Fibroblast of mammary gland (primary cell): ENCODE data around the gene ACKR3.

Source experiments
- DNase-seq: peaks from one replicate; pipeline ENCODE4 v3.0.0-alpha.2; 2010; ENCODE audit warnings: low read depth
- H3K4me3 ChIP-seq: 2 replicates; pipeline ENCODE4 v1.5.1; 2011; ENCODE audit warnings: low read depth, mild to moderate bottlenecking, low read length, moderate library complexity; ENCODE audit not compliant: control insufficient read depth
- TF ChIP-seq, protein P1 (sequence below): conservative IDR thresholded peaks from 2 replicates; pipeline ENCODE4 v1.5.1; 2011; ENCODE audit warnings: low read depth, low read length, inconsistent platforms; ENCODE audit not compliant: control insufficient read depth, insufficient read depth

ACKR3 gene

DNA sequence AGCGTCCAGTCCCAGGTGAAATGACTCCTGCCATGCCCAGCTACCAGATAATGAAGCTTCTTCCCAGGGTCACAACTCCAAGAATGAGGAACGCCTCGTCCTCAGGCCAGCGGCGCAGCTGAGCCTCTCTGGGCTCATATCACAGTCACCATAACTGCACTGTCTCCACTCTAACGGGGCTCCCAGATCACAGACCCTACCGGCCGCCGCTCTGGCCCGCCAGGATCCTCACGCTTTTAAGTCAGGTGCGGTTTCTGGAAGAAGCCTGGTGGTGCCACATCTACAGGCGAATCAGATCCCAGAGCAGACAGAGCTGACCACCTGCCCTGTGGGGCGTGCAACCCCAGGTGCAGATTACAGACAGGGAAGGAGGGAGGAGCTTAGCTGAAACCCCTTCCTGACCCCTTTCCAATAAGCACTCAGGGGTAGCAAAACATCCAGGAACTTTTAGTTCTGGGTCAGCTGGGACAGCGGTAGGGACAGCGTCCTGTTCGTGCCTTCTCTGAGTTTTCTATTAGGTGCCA is 3.7 kb upstream of the ACKR3 start:
- H3K4me3 ChIP-seq = no peak overlapping the region
- no peak for DNase-seq
- TF ChIP-seq, protein P1, sequence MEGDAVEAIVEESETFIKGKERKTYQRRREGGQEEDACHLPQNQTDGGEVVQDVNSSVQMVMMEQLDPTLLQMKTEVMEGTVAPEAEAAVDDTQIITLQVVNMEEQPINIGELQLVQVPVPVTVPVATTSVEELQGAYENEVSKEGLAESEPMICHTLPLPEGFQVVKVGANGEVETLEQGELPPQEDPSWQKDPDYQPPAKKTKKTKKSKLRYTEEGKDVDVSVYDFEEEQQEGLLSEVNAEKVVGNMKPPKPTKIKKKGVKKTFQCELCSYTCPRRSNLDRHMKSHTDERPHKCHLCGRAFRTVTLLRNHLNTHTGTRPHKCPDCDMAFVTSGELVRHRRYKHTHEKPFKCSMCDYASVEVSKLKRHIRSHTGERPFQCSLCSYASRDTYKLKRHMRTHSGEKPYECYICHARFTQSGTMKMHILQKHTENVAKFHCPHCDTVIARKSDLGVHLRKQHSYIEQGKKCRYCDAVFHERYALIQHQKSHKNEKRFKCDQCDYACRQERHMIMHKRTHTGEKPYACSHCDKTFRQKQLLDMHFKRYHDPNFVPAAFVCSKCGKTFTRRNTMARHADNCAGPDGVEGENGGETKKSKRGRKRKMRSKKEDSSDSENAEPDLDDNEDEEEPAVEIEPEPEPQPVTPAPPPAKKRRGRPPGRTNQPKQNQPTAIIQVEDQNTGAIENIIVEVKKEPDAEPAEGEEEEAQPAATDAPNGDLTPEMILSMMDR = no peak

DNA sequence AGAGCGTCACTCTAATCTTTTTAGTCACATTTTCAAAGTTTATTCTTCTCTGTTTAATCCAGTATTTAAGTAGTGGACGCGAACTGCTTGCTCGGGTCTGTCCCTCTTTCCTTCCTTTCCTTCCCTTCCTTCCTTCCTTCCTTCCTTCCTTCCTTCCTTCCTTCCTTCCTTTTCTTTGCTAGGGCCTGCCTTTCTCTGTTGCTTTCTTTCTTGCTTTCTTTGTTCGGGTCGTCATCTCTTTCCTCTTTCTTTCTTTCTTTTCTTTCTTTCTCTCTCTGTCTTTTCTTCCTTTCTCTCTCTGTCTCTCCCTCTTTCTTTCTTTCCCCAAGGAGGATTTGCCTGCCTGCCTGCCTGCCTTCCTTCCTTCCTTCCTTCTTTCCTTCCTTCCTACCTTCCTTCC is 3.0 kb upstream of the ACKR3 start:
- H3K4me3 ChIP-seq = no peak overlapping the region
- TF ChIP-seq, protein P1 = no peak
- DNase-seq = no peak

DNA sequence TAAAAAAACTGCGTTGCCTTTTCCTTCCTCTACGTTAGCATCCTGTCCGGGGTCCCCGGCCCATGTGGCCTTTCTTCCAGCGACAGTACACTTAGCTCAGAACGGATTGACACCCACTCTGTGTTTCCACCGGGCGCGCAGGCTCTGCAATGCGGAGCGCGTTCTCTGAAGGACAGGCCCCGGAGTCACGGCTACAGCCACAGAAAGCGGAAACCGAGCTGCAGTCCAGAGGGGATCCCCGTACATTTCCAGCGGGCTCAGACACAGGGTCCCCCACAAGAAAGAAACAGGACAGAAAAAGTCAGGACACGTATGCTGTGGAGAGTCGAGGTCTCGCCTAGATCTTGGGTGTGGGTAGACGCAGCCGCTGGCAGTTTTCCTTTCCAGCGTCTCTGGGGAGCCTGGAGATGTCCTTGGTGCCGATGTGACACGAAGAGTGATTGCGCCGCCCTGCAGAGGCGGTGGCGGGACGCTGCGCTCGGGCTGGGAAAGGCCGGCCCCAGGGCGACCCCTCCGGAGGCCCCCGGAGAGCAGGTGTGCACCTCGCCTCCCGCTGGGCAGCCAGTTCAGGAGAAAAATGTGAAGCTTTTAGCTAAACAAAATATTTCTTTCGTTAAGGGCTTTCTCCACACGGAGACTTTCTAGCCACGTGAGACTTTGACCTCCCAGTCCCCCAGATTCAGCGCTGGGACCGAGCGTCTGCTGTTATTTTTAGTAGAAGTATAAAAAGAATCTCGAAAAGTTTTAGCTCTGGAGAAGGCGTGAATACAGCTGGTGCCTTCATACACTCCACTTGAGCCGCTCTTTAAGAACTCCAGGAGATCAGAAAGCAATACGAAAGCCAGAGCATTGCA is 1.3 kb upstream of the ACKR3 start:
- TF ChIP-seq, protein P1 = no peak
- DNase-seq = no peak
- H3K4me3 ChIP-seq = no peak overlapping the region

DNA sequence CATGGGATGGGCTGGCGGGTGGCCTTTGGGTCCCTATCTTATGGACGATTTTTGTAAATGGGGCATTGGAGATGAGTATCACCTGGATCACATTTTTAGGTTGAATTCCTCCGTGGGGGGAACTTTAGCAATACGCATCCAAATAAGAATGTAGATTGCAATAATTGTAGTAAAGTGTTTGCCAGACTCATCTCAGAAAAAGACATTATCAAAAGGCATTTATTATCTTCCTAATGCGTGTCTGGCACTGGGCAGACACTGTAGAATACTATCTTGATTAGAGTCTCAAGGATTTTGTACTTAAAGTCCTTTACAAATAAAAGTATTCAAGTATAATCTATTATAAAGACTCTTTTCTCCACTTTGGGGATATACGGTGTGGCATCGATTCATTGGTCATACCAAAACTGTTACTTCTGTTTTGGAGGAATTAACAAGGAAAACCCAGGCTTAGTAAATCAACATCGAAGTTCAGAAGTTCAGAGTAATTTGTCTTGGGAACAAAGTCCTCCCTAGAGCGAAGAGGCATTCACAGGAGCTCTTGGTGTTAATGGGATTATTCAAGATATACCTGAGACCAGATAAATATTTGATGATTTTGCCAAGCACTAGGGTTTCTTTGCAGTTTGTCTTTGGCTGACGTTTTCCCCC is 578 bp upstream of the ACKR3 start:
- TF ChIP-seq, protein P1 = no peak
- no peak for DNase-seq
- H3K4me3 ChIP-seq = no peak overlapping the region

DNA sequence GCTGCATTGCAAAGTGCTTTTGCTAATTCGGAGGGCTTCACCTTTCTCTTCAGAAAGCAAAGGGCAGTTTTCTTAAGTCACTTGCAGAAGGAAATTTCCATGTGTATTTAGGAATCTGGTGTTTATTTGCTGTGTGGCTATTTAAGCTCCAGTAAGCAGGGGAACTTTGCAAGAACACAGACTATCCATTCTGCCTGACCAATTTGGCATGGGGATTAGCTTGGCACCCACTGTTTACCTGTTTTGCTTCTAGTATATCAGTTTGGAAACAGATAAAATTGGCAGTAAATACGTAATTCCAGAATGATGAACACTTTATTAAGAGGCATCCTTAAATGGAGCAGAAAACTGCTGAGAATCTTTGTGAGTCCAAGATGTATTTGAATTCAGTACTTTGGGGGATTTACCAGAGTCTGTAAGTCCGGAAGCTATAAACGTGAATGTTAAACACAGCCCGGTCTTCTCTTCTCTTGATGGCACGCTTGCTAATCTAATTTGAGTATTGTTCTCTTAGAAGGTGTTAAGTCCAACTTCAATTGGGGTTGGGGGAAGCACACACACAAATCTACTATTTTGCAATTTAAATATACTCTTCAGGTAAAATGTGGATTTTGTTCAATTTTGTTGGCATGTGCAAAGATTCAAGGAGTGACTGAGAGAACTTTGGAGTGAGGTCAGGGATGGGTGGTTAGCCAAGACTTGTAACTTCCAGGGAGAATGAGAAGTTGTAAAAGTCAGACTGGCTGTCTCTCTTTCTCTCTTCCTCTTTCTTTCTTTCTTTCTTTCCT is 650 bp downstream of the ACKR3 start:
- DNase-seq = no peak
- no peak overlapping the region for H3K4me3 ChIP-seq
- TF ChIP-seq, protein P1 = no peak

DNA sequence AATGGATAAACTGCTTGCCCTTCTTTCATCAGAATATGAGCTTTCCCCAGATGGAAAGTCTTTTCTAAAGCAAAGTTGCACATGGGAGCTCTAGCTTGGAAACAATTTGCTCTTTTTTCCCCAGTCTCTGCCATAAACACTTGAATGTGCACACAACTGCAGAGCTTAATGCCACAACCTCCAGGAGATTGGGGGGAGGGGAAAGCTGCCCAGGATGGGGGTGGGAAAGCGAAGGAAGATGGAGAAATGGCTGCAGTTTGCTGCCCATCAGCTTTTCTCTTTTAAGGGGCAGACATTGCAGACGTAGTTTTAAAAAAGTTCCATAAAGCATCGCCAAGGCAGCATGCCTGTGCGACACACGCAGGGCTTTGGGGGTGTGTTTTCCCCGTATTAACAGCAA is 1.5 kb downstream of the ACKR3 start:
- no peak for DNase-seq
- TF ChIP-seq, protein P1 = no peak
- H3K4me3 ChIP-seq = no peak overlapping the region
